DOHH2 (cell line): ENCODE measurements around the gene ELOB.

ENCODE experiments used
- H3F3A ChIP-seq: fragments of 200-600 bp; sonication (generic), shearing (Covaris generic); 2 replicates; pipeline ENCODE4 v1.6.0; 2016; ENCODE audit warnings: antibody characterized with exemption, mild to moderate bottlenecking; ENCODE audit not compliant: control insufficient read depth, insufficient read depth
- H3K27ac ChIP-seq: fragments of 200-600 bp; sonication (generic); 2 replicates; pipeline ENCODE4 v1.5.1; 2014; ENCODE audit warnings: low read depth, mild to moderate bottlenecking, low read length, moderate library complexity
- H3K27me3 ChIP-seq: fragments of 200-600 bp; sonication (generic); 2 replicates; pipeline ENCODE4 v1.6.1; 2014; ENCODE audit warnings: mild to moderate bottlenecking, low read length, mixed read lengths; ENCODE audit not compliant: control insufficient read depth
- H3K36me3 ChIP-seq: fragments of 200-600 bp; sonication (generic); 2 replicates; pipeline ENCODE4 v1.6.1; 2014; ENCODE audit warnings: mild to moderate bottlenecking, low read length, moderate library complexity, mixed read lengths; ENCODE audit not compliant: control insufficient read depth
- H3K4me1 ChIP-seq: fragments of 200-600 bp; sonication (generic); 2 replicates; pipeline ENCODE4 v1.6.1; 2014; ENCODE audit warnings: mild to moderate bottlenecking, low read length, mixed read lengths; ENCODE audit not compliant: control insufficient read depth
- H3K4me2 ChIP-seq: fragments of 200-600 bp; sonication (generic); 2 replicates; pipeline ENCODE4 v1.6.0; 2014; ENCODE audit warnings: mild to moderate bottlenecking, low read length, moderate library complexity
- H3K4me3 ChIP-seq: fragments of 200-600 bp; sonication (generic); 2 replicates; pipeline ENCODE4 v1.5.1; 2014; ENCODE audit warnings: mild to moderate bottlenecking, low read length, mixed read lengths
- H3K79me2 ChIP-seq: fragments of 200-600 bp; sonication (generic); 2 replicates; pipeline ENCODE4 v1.6.1; 2014; ENCODE audit warnings: mild to moderate bottlenecking, low read length, mixed read lengths; ENCODE audit not compliant: control insufficient read depth
- H3K9me2 ChIP-seq: fragments of 200-600 bp; sonication (generic); replicated peaks from 2 replicates; pipeline ENCODE4 v1.6.1; 2014; ENCODE audit warnings: mild to moderate bottlenecking, low read length, mixed read lengths; ENCODE audit not compliant: control insufficient read depth
- H3K9me3 ChIP-seq: fragments of 200-600 bp; sonication (generic); 2 replicates; pipeline ENCODE4 v1.6.1; 2014; ENCODE audit warnings: antibody characterized with exemption, low read length, mixed read lengths; ENCODE audit not compliant: control insufficient read depth, insufficient read depth
- H4K20me1 ChIP-seq: fragments of 200-600 bp; sonication (generic); 2 replicates; pipeline ENCODE4 v1.6.0; 2014; ENCODE audit warnings: low read depth, mild to moderate bottlenecking, antibody characterized with exemption, low read length, moderate library complexity; ENCODE audit not compliant: control insufficient read depth, insufficient read depth
- EZH2phosphoT487 ChIP-seq: fragments of 200-600 bp; sonication (generic); IDR thresholded peaks from 2 replicates; pipeline ENCODE4 v1.6.1; 2017; ENCODE audit warnings: borderline replicate concordance, mild to moderate bottlenecking, antibody characterized with exemption, low read length, moderate library complexity, mixed read lengths
- TF ChIP-seq, protein P1 (sequence below): fragments of 200-600 bp; sonication (generic); IDR thresholded peaks from one replicate; pipeline ENCODE4 v1.5.1; 2014; ENCODE audit warnings: antibody characterized with exemption, mild to moderate bottlenecking, low read depth, low read length; ENCODE audit not compliant: poor library complexity, severe bottlenecking

The ELOB gene

DNA sequence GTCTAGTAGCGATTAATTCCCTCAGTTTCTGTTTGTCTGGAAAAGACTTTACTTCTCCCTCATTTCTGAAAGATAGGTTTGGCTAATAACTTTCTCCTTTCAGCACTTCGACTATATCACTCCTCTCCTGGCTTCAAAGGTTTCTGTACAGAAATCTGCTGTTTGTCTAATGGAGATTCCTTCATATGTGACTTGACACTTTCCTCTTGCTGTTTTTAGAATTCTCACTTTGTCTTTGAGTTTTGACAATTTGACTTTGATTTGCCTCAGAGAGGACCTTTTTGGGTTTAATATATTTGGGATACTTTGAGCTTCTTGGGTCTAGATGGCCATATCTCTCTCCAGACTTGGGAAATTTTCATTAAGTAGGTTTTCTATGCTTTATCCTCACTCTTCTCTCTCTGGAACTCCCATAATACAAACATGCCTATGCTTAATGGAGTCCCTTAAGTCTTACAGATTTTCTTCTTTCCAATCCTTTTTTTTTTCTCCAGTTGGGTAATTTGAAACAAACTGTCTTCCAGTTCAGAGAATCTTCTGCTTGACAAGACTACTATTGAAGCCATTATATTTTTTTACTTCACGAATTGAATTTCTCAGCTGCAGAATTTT is 32.2 kb upstream of the ELOB start:
- TF ChIP-seq EZH2phosphoT487, result no peak
- TF ChIP-seq, protein P1, sequence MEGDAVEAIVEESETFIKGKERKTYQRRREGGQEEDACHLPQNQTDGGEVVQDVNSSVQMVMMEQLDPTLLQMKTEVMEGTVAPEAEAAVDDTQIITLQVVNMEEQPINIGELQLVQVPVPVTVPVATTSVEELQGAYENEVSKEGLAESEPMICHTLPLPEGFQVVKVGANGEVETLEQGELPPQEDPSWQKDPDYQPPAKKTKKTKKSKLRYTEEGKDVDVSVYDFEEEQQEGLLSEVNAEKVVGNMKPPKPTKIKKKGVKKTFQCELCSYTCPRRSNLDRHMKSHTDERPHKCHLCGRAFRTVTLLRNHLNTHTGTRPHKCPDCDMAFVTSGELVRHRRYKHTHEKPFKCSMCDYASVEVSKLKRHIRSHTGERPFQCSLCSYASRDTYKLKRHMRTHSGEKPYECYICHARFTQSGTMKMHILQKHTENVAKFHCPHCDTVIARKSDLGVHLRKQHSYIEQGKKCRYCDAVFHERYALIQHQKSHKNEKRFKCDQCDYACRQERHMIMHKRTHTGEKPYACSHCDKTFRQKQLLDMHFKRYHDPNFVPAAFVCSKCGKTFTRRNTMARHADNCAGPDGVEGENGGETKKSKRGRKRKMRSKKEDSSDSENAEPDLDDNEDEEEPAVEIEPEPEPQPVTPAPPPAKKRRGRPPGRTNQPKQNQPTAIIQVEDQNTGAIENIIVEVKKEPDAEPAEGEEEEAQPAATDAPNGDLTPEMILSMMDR, result no peak
- no peaks in the 10 kb centered on the region for H3K4me1 ChIP-seq

DNA sequence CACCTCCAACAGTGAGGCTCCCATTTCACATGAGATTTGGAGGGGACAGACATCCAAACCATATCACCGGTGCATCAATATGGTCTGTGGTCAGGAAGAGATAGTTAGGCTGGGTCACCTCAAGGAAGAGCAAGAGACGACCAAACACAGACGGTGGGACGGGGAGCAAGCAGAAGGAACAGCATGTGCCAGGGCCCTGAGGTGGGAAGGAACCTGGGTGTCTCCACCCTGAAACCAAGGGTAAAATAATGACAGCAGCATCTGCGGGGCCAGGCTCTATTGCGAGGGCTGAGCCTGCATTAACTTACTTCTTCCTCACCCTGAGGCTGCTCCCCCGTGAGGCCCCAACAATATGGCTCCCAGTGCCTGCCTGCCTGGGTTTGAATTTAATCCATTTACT is 31.1 kb upstream of the ELOB start:
- Histone ChIP-seq H4K20me1 (no peaks in the 10 kb centered on the region), H3K9me3 (no peaks in the 10 kb centered on the region), H3K4me2 (no peak overlapping the region), H3K79me2 (no peaks in the 10 kb centered on the region), H3K4me1 (no peaks in the 10 kb centered on the region), H3K27me3 (peaks cover 22% of the 10 kb centered on the region), H3K4me3 (no peak overlapping the region), H3F3A (no peaks in the 10 kb centered on the region), H3K27ac (no peak overlapping the region), H3K9me2 (no peaks in the 10 kb centered on the region), H3K36me3 (no peaks in the 10 kb centered on the region)
- TF ChIP-seq, protein P1, result no peak
- TF ChIP-seq EZH2phosphoT487, result no peak

More for the DNA sequence above, 32.2 kb upstream of the ELOB start:
- H3K27ac ChIP-seq, result no peak overlapping the region
- peaks cover 22% of the 10 kb centered on the region for H3K27me3 ChIP-seq
- H3K9me3 ChIP-seq, result no peaks in the 10 kb centered on the region
- H3K79me2 ChIP-seq, result no peaks in the 10 kb centered on the region
- H3K36me3 ChIP-seq, result no peaks in the 10 kb centered on the region
- no peak overlapping the region for H3K4me3 ChIP-seq
- H3K4me2 ChIP-seq, result no peak overlapping the region
- no peaks in the 10 kb centered on the region for H3F3A ChIP-seq
- H3K9me2 ChIP-seq, result no peaks in the 10 kb centered on the region
- H4K20me1 ChIP-seq, result no peaks in the 10 kb centered on the region

DNA sequence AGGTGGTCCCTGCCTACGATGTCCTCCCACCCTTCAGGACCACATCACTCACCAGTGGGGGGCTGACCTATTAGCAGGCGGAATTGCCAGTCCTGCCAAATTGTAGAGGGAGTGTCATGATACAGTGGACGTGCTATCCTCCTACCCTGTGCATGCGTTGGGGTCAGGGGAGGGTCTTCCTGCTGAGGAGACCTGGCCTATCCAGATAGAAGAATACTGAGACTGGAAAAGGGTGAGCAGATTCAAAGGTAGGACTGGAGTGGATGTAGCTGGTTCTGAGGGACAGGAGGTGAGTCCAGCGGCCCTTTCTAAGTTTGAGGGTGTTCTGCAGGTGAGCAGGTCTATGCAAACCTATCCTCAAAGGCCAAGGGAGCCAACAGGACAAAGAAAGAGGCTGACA is 29.2 kb upstream of the ELOB start:
- no peaks in the 10 kb centered on the region for H3K79me2 ChIP-seq

More for the DNA sequence above, 29.2 kb upstream of the ELOB start:
- no peak overlapping the region for H3K4me3 ChIP-seq
- H4K20me1 ChIP-seq, result no peaks in the 10 kb centered on the region
- H3K9me3 ChIP-seq, result no peaks in the 10 kb centered on the region
- no peaks in the 10 kb centered on the region for H3F3A ChIP-seq
- no peaks in the 10 kb centered on the region for H3K4me1 ChIP-seq
- no peaks in the 10 kb centered on the region for H3K9me2 ChIP-seq
- no peak overlapping the region for H3K4me2 ChIP-seq
- no peak for TF ChIP-seq EZH2phosphoT487
- TF ChIP-seq, protein P1, result no peak
- H3K36me3 ChIP-seq, result no peaks in the 10 kb centered on the region
- peaks cover 19% of the 10 kb centered on the region for H3K27me3 ChIP-seq
- no peak overlapping the region for H3K27ac ChIP-seq
